ENCODE results near the gene GPC6. TPM values are rescaled to one million over a fixed set of nuclear protein-coding genes. Genes with fewer than 3 reads are reported as not detected.

GPC6 gene
- polyA plus RNA-seq, 1 donor (not counting 4 experiments of a cell fraction or from before 2014, with no cell fraction given) = 0.42 TPM

- Histone ChIP-seq H3K4me3 (ENCODE audit: control insufficient read depth in 2 of 3, extremely low read depth in 1 of 3, insufficient read depth in 2 of 3, low read depth in 1 of 3, low read length in 3 of 3) (no peak overlapping the region), H3K36me3 (ENCODE audit: control insufficient read depth in 2 of 2, extremely low read depth in 1 of 2, insufficient read depth in 2 of 2, low read length in 2 of 2) (no peaks in the 10 kb centered on the region), H3K27me3 (ENCODE audit: control insufficient read depth, extremely low read depth, insufficient read depth, low read length) (no peaks in the 10 kb centered on the region), H2AFZ (ENCODE audit: control insufficient read depth, low read length) (no peak overlapping the region), H4K20me1 (ENCODE audit: control insufficient read depth, extremely low read depth, insufficient read depth, low read length) (no peaks in the 10 kb centered on the region), H3K9ac (ENCODE audit: control insufficient read depth, extremely low read depth, insufficient read depth, low read length) (no peak overlapping the region), H3K4me2 (ENCODE audit: control insufficient read depth, extremely low read depth, insufficient read depth, low read depth, low read length) (no peak overlapping the region), H3K27ac (ENCODE audit: control insufficient read depth, insufficient read depth, low read length) (no peak overlapping the region), H3K9me1 (ENCODE audit: control insufficient read depth, extremely low read depth, insufficient read depth, low read length) (no peaks in the 10 kb centered on the region), H3K9me3 (ENCODE audit: control insufficient read depth, low read depth, low read length) (no peaks in the 10 kb centered on the region), H3K4me1 (ENCODE audit: control insufficient read depth, extremely low read depth, insufficient read depth, low read length) (peaks cover 11% of the 10 kb centered on the region), H3K79me2 (ENCODE audit: control insufficient read depth, insufficient read depth, low read length) (no peaks in the 10 kb centered on the region)
- no peak for DNase-seq (ENCODE audit: low read depth, low spot score)
- FAIRE-seq = no peak
- TF ChIP-seq, protein P1, sequence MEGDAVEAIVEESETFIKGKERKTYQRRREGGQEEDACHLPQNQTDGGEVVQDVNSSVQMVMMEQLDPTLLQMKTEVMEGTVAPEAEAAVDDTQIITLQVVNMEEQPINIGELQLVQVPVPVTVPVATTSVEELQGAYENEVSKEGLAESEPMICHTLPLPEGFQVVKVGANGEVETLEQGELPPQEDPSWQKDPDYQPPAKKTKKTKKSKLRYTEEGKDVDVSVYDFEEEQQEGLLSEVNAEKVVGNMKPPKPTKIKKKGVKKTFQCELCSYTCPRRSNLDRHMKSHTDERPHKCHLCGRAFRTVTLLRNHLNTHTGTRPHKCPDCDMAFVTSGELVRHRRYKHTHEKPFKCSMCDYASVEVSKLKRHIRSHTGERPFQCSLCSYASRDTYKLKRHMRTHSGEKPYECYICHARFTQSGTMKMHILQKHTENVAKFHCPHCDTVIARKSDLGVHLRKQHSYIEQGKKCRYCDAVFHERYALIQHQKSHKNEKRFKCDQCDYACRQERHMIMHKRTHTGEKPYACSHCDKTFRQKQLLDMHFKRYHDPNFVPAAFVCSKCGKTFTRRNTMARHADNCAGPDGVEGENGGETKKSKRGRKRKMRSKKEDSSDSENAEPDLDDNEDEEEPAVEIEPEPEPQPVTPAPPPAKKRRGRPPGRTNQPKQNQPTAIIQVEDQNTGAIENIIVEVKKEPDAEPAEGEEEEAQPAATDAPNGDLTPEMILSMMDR (optimal IDR thresholded peaks at IDR 0.05 in 1 of 3, IDR thresholded peaks at IDR 0.05 in 1 of 3, conservative IDR thresholded peaks at IDR 0.05 in 1 of 3; ENCODE audit: extremely low read depth in 1 of 3, insufficient read depth in 2 of 3, low read length in 3 of 3) = no peak
- no peak for TF ChIP-seq EZH2 (IDR thresholded peaks at IDR 0.05; ENCODE audit: low read length)
- dilution Hi-C loops (cut with MboI; ENCODE audit: extremely low pct_ligation_motif_present, low sequenced_read_pairs) = no loop called here
These were observed 1101.9 kb downstream of the GPC6 start for GRCh38 chr13:94328381-94329041.

DNA sequence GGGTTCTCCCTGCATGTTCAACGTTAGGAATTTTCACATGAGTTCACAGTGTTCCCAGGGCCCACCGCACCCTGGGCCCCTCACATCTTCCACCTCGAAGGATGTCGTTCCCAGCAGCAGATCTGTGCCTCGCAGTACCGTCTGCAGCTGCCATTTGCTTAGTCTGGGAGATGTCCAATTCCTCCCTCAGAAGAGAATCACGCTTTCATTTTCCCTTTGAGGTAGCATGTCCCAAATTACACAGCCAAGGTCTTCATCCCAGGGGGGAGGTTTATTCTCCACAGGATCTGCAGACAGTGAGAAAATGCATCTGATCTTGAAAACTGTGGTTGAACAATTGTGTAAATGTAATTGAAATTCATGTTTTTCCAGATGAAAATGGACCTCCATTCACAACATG is 1102.7 kb downstream of the GPC6 start:
- TF ChIP-seq EZH2 (IDR thresholded peaks at IDR 0.05; ENCODE audit: low read length) = no peak
- TF ChIP-seq, protein P1 (optimal IDR thresholded peaks at IDR 0.05 in 1 of 3, IDR thresholded peaks at IDR 0.05 in 1 of 3, conservative IDR thresholded peaks at IDR 0.05 in 1 of 3; ENCODE audit: extremely low read depth in 1 of 3, insufficient read depth in 2 of 3, low read length in 3 of 3) = no peak
- H3K4me2 ChIP-seq (ENCODE audit: control insufficient read depth, extremely low read depth, insufficient read depth, low read depth, low read length) = no peak overlapping the region
- H3K9me3 ChIP-seq (ENCODE audit: control insufficient read depth, low read depth, low read length) = no peaks in the 10 kb centered on the region
- H3K9ac ChIP-seq (ENCODE audit: control insufficient read depth, extremely low read depth, insufficient read depth, low read length) = no peak overlapping the region
- DNase-seq (ENCODE audit: low read depth, low spot score) (no peak), FAIRE-seq (no peak)
- no peak overlapping the region for H3K27ac ChIP-seq (ENCODE audit: control insufficient read depth, insufficient read depth, low read length)
- H2AFZ ChIP-seq (ENCODE audit: control insufficient read depth, low read length) = no peak overlapping the region
- H3K36me3 ChIP-seq (ENCODE audit: control insufficient read depth in 2 of 2, extremely low read depth in 1 of 2, insufficient read depth in 2 of 2, low read length in 2 of 2) = no peaks in the 10 kb centered on the region
- H4K20me1 ChIP-seq (ENCODE audit: control insufficient read depth, extremely low read depth, insufficient read depth, low read length) = no peaks in the 10 kb centered on the region
- H3K9me1 ChIP-seq (ENCODE audit: control insufficient read depth, extremely low read depth, insufficient read depth, low read length) = no peaks in the 10 kb centered on the region
- H3K27me3 ChIP-seq (ENCODE audit: control insufficient read depth, extremely low read depth, insufficient read depth, low read length) = no peaks in the 10 kb centered on the region
- no peaks in the 10 kb centered on the region for H3K79me2 ChIP-seq (ENCODE audit: control insufficient read depth, insufficient read depth, low read length)
- no peak overlapping the region for H3K4me3 ChIP-seq (ENCODE audit: control insufficient read depth in 2 of 3, extremely low read depth in 1 of 3, insufficient read depth in 2 of 3, low read depth in 1 of 3, low read length in 3 of 3)
- peaks cover 11% of the 10 kb centered on the region for H3K4me1 ChIP-seq (ENCODE audit: control insufficient read depth, extremely low read depth, insufficient read depth, low read length)
- dilution Hi-C loops (cut with MboI; ENCODE audit: extremely low pct_ligation_motif_present, low sequenced_read_pairs) = no loop called here

Data from keratinocyte (primary cell).